Aortic smooth muscle cell (primary cell): ENCODE measurements around the gene MED14. TPM values are rescaled to one million over a fixed set of nuclear protein-coding genes. Genes with fewer than 3 reads are reported as not detected.

ENCODE experiments used
- total RNA-seq: library from RNA; depleted of rRNA; stranded (reverse); fragments of >200 nt; gene quantifications from 2 replicates; pipeline ENCODE4 v1.2.3, GENCODE V29; 2014

The MED14 gene
- 15.7 and 24.2 TPM in 2 replicates for total RNA-seq

GRCh38 chrX:40735325-40736169 is at the start of gene MED14:
Gene MED14, minus strand, starts transcription at chrX:40735542. Its CDS starts 130 bp downstream, at chrX:40735412.

GRCh38 chrX:40647307-40648197 is 87.8 kb downstream of the MED14 start, which contains the start of gene CXorf38:
Gene CXorf38, minus strand, starts transcription at chrX:40647561. Its CDS starts 41 bp downstream, at chrX:40647520.

GRCh38 chrX:40623139-40623536 is 112.2 kb downstream of the MED14 start, which contains the start of gene MPC1L:
Gene MPC1L, plus strand, starts transcription at chrX:40623428. Its CDS starts 138 bp downstream, at chrX:40623566.

Other genes with a start within 250 kb of the MED14 start
- 163 and 191 TPM in 2 replicates for gene ATP6AP2, start 154.6 kb downstream of the MED14 start, total RNA-seq
- gene MPC1L, start 112.1 kb downstream of the MED14 start, total RNA-seq, result not detected in 2 replicates
- 7.4 and 7.8 TPM in 2 replicates for gene CXorf38, start 88.0 kb downstream of the MED14 start, total RNA-seq